AG09319 (cell line): ENCODE measurements around the gene ABCA5.
A peak's percentile ranks its signal among the peaks of the same experiment; 100 is the strongest.

ENCODE experiments used
- DNase-seq: peaks from one replicate; pipeline ENCODE4 v3.0.0-alpha.2; 2010; ENCODE audit warnings: low read depth; ENCODE audit errors: extremely low read depth
- TF ChIP-seq, protein P1 (sequence below): IDR thresholded peaks from 2 replicates; pipeline ENCODE4 v1.5.1; 2011; ENCODE audit warnings: low read depth, mild to moderate bottlenecking, inconsistent platforms, low read length, moderate library complexity

The ABCA5 gene

DNA sequence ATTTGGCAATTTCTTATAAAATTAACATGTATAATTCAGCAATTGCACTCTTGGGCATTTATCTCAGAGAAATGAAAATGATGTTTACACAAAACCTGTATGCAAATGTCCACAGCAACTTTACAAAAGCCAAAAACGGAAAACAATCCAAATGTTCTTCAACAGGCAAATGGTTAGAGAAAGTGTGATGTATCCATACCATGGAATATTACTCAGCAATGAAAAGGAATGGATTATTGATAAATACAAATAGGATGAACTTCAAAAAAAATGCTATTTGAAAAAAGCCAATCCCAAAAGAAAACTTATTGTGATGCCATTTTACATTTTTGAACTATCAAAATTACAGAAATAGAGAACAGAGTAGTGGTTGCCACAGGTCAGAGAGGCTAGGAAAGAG, 61.1 kb downstream of the ABCA5 start:
- TF ChIP-seq, protein P1, sequence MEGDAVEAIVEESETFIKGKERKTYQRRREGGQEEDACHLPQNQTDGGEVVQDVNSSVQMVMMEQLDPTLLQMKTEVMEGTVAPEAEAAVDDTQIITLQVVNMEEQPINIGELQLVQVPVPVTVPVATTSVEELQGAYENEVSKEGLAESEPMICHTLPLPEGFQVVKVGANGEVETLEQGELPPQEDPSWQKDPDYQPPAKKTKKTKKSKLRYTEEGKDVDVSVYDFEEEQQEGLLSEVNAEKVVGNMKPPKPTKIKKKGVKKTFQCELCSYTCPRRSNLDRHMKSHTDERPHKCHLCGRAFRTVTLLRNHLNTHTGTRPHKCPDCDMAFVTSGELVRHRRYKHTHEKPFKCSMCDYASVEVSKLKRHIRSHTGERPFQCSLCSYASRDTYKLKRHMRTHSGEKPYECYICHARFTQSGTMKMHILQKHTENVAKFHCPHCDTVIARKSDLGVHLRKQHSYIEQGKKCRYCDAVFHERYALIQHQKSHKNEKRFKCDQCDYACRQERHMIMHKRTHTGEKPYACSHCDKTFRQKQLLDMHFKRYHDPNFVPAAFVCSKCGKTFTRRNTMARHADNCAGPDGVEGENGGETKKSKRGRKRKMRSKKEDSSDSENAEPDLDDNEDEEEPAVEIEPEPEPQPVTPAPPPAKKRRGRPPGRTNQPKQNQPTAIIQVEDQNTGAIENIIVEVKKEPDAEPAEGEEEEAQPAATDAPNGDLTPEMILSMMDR: no peak
- DNase-seq: no peak

DNA sequence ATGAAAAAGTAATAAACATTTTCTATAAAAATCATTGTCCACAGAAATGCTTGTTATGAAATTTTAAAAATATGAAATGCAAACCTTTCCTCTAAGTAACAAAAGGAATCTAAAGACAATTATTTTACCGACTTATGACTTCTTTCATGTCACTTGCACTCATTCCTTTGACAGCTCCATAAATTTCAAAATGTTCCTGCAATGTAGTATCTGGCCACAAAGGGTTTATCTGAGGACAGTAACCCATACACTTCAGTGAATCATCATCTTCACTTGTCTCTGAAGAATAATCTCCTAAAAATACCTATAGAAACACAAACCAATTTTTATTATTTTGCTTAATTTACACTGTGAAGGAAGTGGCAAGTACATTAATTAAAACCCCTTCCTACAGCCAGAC, 72.7 kb downstream of the ABCA5 start:
- TF ChIP-seq, protein P1: no peak
- DNase-seq: no peak

- DNase-seq: no peak
Observed at GRCh38 chr17:69250641-69251040, 76.3 kb downstream of the ABCA5 start.

DNA sequence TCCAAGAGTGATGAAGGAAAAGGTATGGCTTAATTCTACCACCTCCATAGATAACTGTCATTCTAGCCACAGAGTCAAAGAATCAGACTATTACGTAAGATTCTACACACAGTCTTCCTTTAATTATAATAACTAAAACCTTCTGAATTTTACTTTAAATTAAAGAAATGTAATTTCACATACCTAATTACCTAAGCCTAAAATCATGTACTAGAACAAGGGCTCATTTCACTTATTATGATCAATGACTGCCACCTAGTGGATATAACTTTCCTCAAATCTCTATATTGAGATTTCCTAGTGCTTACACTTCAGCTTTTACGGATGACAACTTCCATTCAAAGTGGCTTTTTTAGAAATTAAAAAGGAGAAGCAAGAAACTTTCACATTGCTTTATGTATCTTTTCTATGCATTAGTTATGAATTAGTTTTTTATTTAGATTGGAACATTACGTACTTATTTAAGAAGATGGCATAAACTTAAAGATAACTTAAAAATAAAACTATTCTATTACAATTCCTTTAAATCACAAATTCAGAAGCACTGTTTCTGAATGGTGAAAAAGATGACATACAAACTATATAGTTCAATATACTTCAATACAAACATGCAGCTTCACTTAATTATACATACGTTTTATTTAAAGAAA, 80.1 kb downstream of the ABCA5 start:
- TF ChIP-seq, protein P1: peak; percentile 44
- peak; percentile 15 for DNase-seq

More at GRCh38 chr17:69250641-69251040, 76.3 kb downstream of the ABCA5 start:
- TF ChIP-seq, protein P1: no peak

DNA sequence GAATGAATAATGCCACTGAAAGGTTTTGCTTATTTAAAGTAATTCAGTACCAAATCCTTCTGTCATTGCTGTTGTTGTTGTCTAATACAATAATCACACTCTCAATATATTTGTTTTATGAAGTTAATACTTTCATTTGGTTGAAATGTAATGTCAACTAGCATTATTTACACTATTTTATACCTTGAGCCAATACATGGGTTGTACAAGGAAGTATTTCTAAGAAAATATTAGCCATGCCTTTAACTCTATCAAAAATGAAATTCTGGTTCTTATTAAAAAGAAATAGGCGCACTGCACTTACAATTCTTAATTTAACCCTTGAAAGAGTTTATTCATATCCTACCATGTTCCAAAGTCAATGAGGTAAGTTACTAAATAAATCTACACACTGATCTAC, 80.7 kb downstream of the ABCA5 start:
- no peak for DNase-seq

DNA sequence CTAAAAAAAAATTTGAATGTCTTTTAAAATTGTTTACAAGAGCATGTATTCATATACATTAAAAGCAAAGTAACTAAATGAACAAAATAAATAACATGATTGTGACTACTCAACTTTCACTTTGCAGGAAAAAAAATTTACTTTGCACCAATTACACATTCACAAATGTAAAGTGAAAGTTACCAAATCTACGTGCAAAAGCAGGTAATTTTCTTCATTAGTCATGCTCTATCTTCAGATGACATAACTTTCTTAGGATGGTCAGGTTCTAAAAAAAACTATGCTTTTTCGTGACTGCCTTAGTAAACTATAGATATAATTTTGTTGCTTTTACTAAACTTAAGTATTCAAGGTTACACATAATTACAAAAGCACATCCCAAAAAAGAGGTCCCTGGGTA, 81.3 kb downstream of the ABCA5 start:
- TF ChIP-seq, protein P1: no peak
- no peak for DNase-seq

More for the DNA sequence above, 80.7 kb downstream of the ABCA5 start:
- TF ChIP-seq, protein P1: no peak

DNA sequence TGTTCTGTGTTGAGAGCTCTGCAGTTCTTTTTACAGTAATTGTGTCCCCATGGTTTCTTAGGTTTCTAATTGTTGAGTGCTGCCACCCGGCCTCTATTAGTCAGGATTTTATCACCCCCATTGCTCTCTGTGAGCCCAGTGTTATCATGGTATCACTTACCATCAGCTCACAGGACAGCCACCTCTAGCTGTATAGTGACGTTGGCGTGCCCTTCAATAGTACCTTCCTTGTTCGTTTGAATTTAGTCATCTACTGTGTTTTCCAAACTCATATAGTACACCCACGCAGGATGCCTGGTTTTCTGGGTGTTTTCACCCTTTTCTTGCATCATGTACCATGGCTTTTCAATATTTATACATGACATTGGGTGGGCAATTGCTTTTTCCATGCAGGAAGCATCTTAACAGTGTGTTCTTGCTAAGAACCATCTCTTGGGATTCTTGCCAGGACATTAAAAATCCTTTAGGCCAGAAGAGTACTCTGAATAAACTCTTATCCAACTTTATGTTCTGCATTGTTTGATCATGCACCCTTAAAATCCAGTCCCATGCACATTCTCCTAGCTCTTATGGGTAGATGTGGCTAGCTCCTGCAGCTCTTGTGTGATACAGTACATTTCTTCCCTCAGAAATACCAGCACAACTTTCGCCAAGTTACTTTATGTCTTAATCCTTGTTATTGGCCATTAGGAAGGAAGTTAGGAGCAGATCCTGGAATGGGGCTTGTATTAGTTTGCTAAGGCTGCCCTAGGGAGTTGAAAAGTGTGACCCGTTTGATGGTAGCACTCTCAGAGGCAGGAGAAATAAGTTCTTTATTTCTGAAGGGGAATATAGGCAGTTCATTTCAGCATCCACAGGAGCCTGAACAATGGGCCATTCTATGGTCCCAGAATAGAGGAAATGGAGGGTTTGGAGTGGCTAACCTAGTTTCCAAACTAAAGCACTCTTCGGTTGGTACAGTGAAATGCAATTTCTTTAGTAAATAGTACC, 87.0 kb downstream of the ABCA5 start:
- TF ChIP-seq, protein P1: no peak
- DNase-seq: no peak
